H1 (cell line): ENCODE data around the gene MOGAT3. TPM values are rescaled to one million over a fixed set of nuclear protein-coding genes. Genes with fewer than 3 reads are reported as not detected.

Experiments used
- BACH1 ChIP-seq: IDR thresholded peaks from 2 replicates; pipeline ENCODE4 v1.6.1; 2012; ENCODE audit warnings: low read length, improper control_type of control experiment
- EP300 ChIP-seq, 2 experiments: IDR thresholded peaks; 1 replicate in 1 of 2; 2 replicates in 1 of 2; pipeline ENCODE4 v1.6.1; 2011 to 2012; ENCODE audit warnings: low read depth in 2 of 2, low read length in 2 of 2, mild to moderate bottlenecking in 2 of 2, borderline replicate concordance in 1 of 2, inconsistent platforms in 1 of 2, moderate library complexity in 1 of 2
- HDAC2 ChIP-seq, 2 experiments: fragments of 300-600 bp in 1 of 2; sonication (generic) in 1 of 2; IDR thresholded peaks; 2 replicates each; pipeline ENCODE4 v1.6.1; 2011 to 2012; ENCODE audit warnings: low read depth in 2 of 2, low read length in 2 of 2, mild to moderate bottlenecking in 2 of 2, moderate library complexity in 2 of 2, borderline replicate concordance in 1 of 2, inconsistent platforms in 1 of 2
- PHF8 ChIP-seq: fragments of 200-600 bp; sonication (generic); conservative IDR thresholded peaks from 2 replicates; pipeline ENCODE4 v1.7.1; 2012; ENCODE audit warnings: low read depth, mild to moderate bottlenecking, inconsistent platforms, low read length, moderate library complexity
- POLR2AphosphoS5 ChIP-seq: IDR thresholded peaks from 2 replicates; pipeline ENCODE4 v1.6.1; 2011; ENCODE audit warnings: low read depth, low read length
- SIN3A ChIP-seq, 2 experiments: IDR thresholded peaks in 1 of 2; conservative IDR thresholded peaks in 1 of 2; 2 replicates each; pipeline ENCODE4 v1.6.1; 2011 to 2012; ENCODE audit warnings: low read length in 2 of 2, improper control_type of control experiment in 1 of 2, low read depth in 1 of 2, mild to moderate bottlenecking in 1 of 2
- SIX5 ChIP-seq: IDR thresholded peaks from 2 replicates; pipeline ENCODE4 v1.6.1; 2011; ENCODE audit warnings: mild to moderate bottlenecking, low read depth, low read length
- TAF1 ChIP-seq: IDR thresholded peaks from 2 replicates; pipeline ENCODE4 v1.6.1; 2011; ENCODE audit warnings: mild to moderate bottlenecking, low read depth, low read length
- TAF7 ChIP-seq: optimal IDR thresholded peaks from 2 replicates; pipeline ENCODE3; 2011; ENCODE audit warnings: low read depth, mild to moderate bottlenecking, inconsistent platforms, low read length, moderate library complexity, borderline replicate concordance
- polyA plus RNA-seq, 7 experiments: library from polyadenylated mRNA; depleted of rRNA in 3 of 7; stranded (reverse) in 5 of 7; unstranded in 2 of 7; fragments of >200 nt in 5 of 7; fragments of 200-250 nt in 2 of 7; gene quantifications; 1 replicate in 5 of 7; 2 replicates in 1 of 7; 4 replicates in 1 of 7; pipeline versions ENCODE4 v1.2.1 to v1.2.3, GENCODE V29; 2011 to 2013; ENCODE audit warnings: missing spikeins in 2 of 7, mixed read lengths in 2 of 7
- total RNA-seq: library from RNA; stranded (reverse); fragmentation: NEBNext Ultra II Directional; extraction: Animal tissue kit (Norgen Biotek cat#: 25700); gene quantifications from 2 replicates; pipeline ENCODE4 v1.2.1, GENCODE V29; 2021

Gene MOGAT3
- total and polyA plus RNA-seq, 2 of the 8 experiments (the other 6 are each of a cell fraction or from before 2014, with no cell fraction given): 0.21 to 0.82 TPM

DNA sequence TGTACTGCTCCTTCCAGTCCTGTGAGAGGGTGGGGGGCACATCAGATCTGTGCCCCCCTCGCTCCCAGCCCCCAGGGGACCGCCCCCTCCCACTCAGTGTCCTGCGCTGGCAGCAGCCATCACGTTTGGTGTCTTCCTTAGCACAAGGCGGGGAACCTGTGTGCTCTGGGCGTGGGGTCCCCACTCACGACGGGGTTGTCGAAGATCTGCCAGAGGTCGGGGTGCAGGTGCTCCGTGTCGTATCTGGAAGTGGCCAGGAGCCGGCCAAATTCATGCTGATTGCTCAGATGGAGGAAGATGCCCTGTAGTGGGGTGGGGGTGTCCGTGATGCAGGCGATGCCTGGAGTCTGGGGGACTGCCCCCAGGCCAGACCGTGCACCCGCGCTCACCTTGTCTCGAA lies 9.3 kb upstream of the MOGAT3 start (continued):
- TF ChIP-seq TAF1: no peak
- no peak for TF ChIP-seq HDAC2 (IDR thresholded peaks at IDR 0.05; ENCODE audit: borderline replicate concordance in 1 of 2, low read depth in 2 of 2, low read length in 2 of 2)
- no peak for TF ChIP-seq EP300 (IDR thresholded peaks at IDR 0.05; ENCODE audit: borderline replicate concordance in 1 of 2, low read depth in 2 of 2, low read length in 2 of 2)
- no peak for TF ChIP-seq SIN3A (conservative IDR thresholded peaks at IDR 0.05 in 1 of 2, IDR thresholded peaks at IDR 0.05 in 1 of 2; ENCODE audit: low read depth in 1 of 2, low read length in 2 of 2)
- TF ChIP-seq TAF7: no peak
- TF ChIP-seq POLR2AphosphoS5: no peak
- no peak for TF ChIP-seq SIX5
- TF ChIP-seq PHF8: no peak
- no peak for TF ChIP-seq BACH1
